Keratinocyte (primary cell): ENCODE measurements around the gene SYNCRIP. TPM values are rescaled to one million over a fixed set of nuclear protein-coding genes. Genes with fewer than 3 reads are reported as not detected.

Source experiments
- DNase-seq: peaks from one replicate; pipeline ENCODE4 v3.0.0-alpha.2; 2011; ENCODE audit warnings: low read depth, missing footprints, low spot score
- FAIRE-seq: peaks from 2 replicates; lab custom pipeline; 2011; peaks lifted over from hg19 to GRCh38; lab: Jason Lieb, UNC
- H2AFZ ChIP-seq: 2 replicates; pipeline ENCODE4 v1.6.0; 2012; ENCODE audit warnings: low read length, control low read depth, inconsistent platforms; ENCODE audit not compliant: control insufficient read depth
- H3K27ac ChIP-seq: 2 replicates; pipeline ENCODE4 v1.5.1; 2011; ENCODE audit warnings: low read length; ENCODE audit not compliant: control insufficient read depth, insufficient read depth
- H3K27me3 ChIP-seq: 3 replicates; pipeline ENCODE4 v1.6.0; 2011; ENCODE audit warnings: low read length; ENCODE audit not compliant: control insufficient read depth, insufficient read depth; ENCODE audit errors: extremely low read depth
- H3K36me3 ChIP-seq, 2 experiments: 2 replicates in 1 of 2; 3 replicates in 1 of 2; pipeline ENCODE4 v1.5.1; 2011; ENCODE audit warnings: low read length in 2 of 2, mild to moderate bottlenecking in 1 of 2; ENCODE audit not compliant: control insufficient read depth in 2 of 2, insufficient read depth in 2 of 2; ENCODE audit errors: extremely low read depth in 1 of 2
- H3K4me1 ChIP-seq: 3 replicates; pipeline ENCODE4 v1.5.1; 2011; ENCODE audit warnings: low read length; ENCODE audit not compliant: control insufficient read depth, insufficient read depth; ENCODE audit errors: extremely low read depth
- H3K4me2 ChIP-seq: 3 replicates; pipeline ENCODE4 v1.6.0; 2011; ENCODE audit warnings: low read depth, low read length; ENCODE audit not compliant: control insufficient read depth, insufficient read depth; ENCODE audit errors: extremely low read depth
- H3K4me3 ChIP-seq, 3 experiments: fragments of 200-600 bp in 1 of 3; sonication (generic) in 1 of 3; 2 replicates in 2 of 3; 3 replicates in 1 of 3; pipeline ENCODE4 v1.5.1; 2011 to 2016; ENCODE audit warnings: low read length in 3 of 3, mild to moderate bottlenecking in 3 of 3, control low read depth in 2 of 3, inconsistent platforms in 1 of 3, low read depth in 1 of 3, mixed read lengths in 1 of 3, mixed run types in 1 of 3, moderate library complexity in 1 of 3; ENCODE audit not compliant: control insufficient read depth in 2 of 3, insufficient read depth in 2 of 3; ENCODE audit errors: extremely low read depth in 1 of 3
- H3K79me2 ChIP-seq: 2 replicates; pipeline ENCODE4 v1.6.0; 2012; ENCODE audit warnings: low read length; ENCODE audit not compliant: control insufficient read depth, insufficient read depth
- H3K9ac ChIP-seq: 3 replicates; pipeline ENCODE4 v1.6.0; 2011; ENCODE audit warnings: low read length; ENCODE audit not compliant: control insufficient read depth, insufficient read depth; ENCODE audit errors: extremely low read depth
- H3K9me1 ChIP-seq: 3 replicates; pipeline ENCODE4 v1.6.0; 2011; ENCODE audit warnings: low read length; ENCODE audit not compliant: control insufficient read depth, insufficient read depth; ENCODE audit errors: extremely low read depth
- H3K9me3 ChIP-seq: 2 replicates; pipeline ENCODE4 v1.5.1; 2012; ENCODE audit warnings: low read depth, low read length; ENCODE audit not compliant: control insufficient read depth
- H4K20me1 ChIP-seq: 3 replicates; pipeline ENCODE4 v1.6.0; 2011; ENCODE audit warnings: low read length; ENCODE audit not compliant: control insufficient read depth, insufficient read depth; ENCODE audit errors: extremely low read depth
- CTCF ChIP-seq, 3 experiments: IDR thresholded peaks in 1 of 3; conservative IDR thresholded peaks in 1 of 3; optimal IDR thresholded peaks in 1 of 3; 2 replicates in 2 of 3; 3 replicates in 1 of 3; pipeline versions ENCODE3 to v1.5.1; 2011; ENCODE audit warnings: low read length in 3 of 3, mild to moderate bottlenecking in 3 of 3, moderate library complexity in 2 of 3, control low read depth in 1 of 3, inconsistent platforms in 1 of 3; ENCODE audit not compliant: insufficient read depth in 2 of 3; ENCODE audit errors: extremely low read depth in 1 of 3
- EZH2 ChIP-seq: IDR thresholded peaks from one replicate; pipeline ENCODE4 v1.6.1; 2012; ENCODE audit warnings: inconsistent platforms, mild to moderate bottlenecking, low read length, moderate library complexity
- dilution Hi-C: fragments of 300-500 bp; cut with MboI; formaldehyde crosslinking; loops from one replicate; pipeline ENCODE4 v1.7.0; 2020; ENCODE audit warnings: low sequenced_read_pairs; ENCODE audit not compliant: extremely low pct_ligation_motif_present
- polyA plus RNA-seq, 5 experiments: library from polyadenylated mRNA; depleted of rRNA in 3 of 5; stranded (reverse) in 3 of 5; stranded (forward) in 1 of 5; unstranded in 1 of 5; fragments of >200 nt; gene quantifications; 1 replicate in 1 of 5; 2 replicates in 3 of 5; 3 replicates in 1 of 5; pipeline versions ENCODE4 v1.2.1 to v1.2.3, GENCODE V29; 2011 to 2012; ENCODE audit warnings: missing spikeins in 2 of 5, low read depth in 1 of 5, low replicate concordance in 1 of 5

Gene SYNCRIP
- polyA plus RNA-seq, 1 donor (not counting 4 experiments of a cell fraction or from before 2014, with no cell fraction given): 56.8 TPM

DNA sequence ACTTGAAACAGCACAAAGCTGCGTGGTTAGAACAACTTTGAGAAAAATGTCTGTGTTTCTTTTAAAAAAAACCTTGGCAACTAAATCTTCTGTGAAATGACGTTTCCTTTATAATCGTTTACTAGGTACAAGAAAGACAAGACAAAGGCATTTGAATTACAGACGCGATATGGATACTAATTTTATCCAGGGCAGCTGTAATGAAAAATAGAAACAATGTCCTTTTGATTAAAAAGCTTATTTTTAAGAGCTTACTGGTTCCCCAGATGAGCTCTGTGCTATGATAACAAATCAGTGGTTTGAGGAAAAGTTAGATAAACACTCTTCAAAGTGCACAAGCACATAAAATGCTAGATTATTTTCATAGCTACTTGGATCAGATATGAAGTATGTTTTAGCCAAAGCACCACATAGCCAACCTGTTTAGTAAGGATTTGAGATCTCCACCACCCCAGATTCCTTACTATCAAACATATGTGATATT is 1.6 kb upstream of the SYNCRIP start:
- peak overlapping the region; percentile 66 to 100 (median 68) for H3K4me3 ChIP-seq
- TF ChIP-seq CTCF (optimal IDR thresholded peaks at IDR 0.05 in 1 of 3, IDR thresholded peaks at IDR 0.05 in 1 of 3, conservative IDR thresholded peaks at IDR 0.05 in 1 of 3; ENCODE audit: extremely low read depth in 1 of 3, insufficient read depth in 2 of 3, low read length in 3 of 3): no peak
- no peak for TF ChIP-seq EZH2
- H3K4me2 ChIP-seq: peak overlapping the region; percentile 95
- no peak for DNase-seq
- dilution Hi-C loops: loop anchor here (5.0 kb wide), 1 partner anchor 47 kb away; no protein-coding TSS in a partner anchor
- H2AFZ ChIP-seq: peak overlapping the region; percentile 82
- H3K27me3 ChIP-seq: no peaks in the 10 kb centered on the region
- no peaks in the 10 kb centered on the region for H3K9me1 ChIP-seq
- H3K27ac ChIP-seq: peak overlapping the region; percentile 96
- H3K9me3 ChIP-seq: no peaks in the 10 kb centered on the region
- FAIRE-seq: no peak
- H3K79me2 ChIP-seq: peaks cover 35% of the 10 kb centered on the region
- H3K4me1 ChIP-seq: peaks cover 21% of the 10 kb centered on the region
- H3K9ac ChIP-seq: peak overlapping the region; percentile 89
- peaks cover 9% of the 10 kb centered on the region for H4K20me1 ChIP-seq
- H3K36me3 ChIP-seq: peaks cover 2 to 6% of the 10 kb centered on the region in 2 experiments

- Histone ChIP-seq H3K27ac (peak overlapping the region; percentile 96), H3K27me3 (no peaks in the 10 kb centered on the region), H4K20me1 (peaks cover 13% of the 10 kb centered on the region), H3K9me1 (no peaks in the 10 kb centered on the region), H3K9me3 (no peaks in the 10 kb centered on the region), H3K4me2 (peak overlapping the region; percentile 95), H2AFZ (peak overlapping the region; percentile 82), H3K9ac (peak overlapping the region; percentile 89), H3K36me3 (peaks cover 3 to 12% of the 10 kb centered on the region in 2 experiments), H3K4me3 (peak overlapping the region; percentile 66 to 100 (median 68)), H3K79me2 (peaks cover 41% of the 10 kb centered on the region), H3K4me1 (peaks cover 22% of the 10 kb centered on the region)
- FAIRE-seq (peak; percentile 57), DNase-seq (no peak)
- dilution Hi-C loops: loop anchor here (5.0 kb wide), 1 partner anchor 46 kb away; no protein-coding TSS in a partner anchor
- TF ChIP-seq CTCF (optimal IDR thresholded peaks at IDR 0.05 in 1 of 3, IDR thresholded peaks at IDR 0.05 in 1 of 3, conservative IDR thresholded peaks at IDR 0.05 in 1 of 3; ENCODE audit: extremely low read depth in 1 of 3, insufficient read depth in 2 of 3, low read length in 3 of 3): no peak
- no peak for TF ChIP-seq EZH2
Measured at GRCh38 chr6:85643537-85644278, 1.0 kb upstream of the SYNCRIP start.
